Liver (tissue), 9 donors: ENCODE data around the gene RAB3B. TPM values are rescaled to one million over a fixed set of nuclear protein-coding genes. Genes with fewer than 3 reads are reported as not detected.

Source experiments
- DNase-seq: peaks from one replicate; pipeline ENCODE4 v3.0.0-alpha.2; 2017; ENCODE audit warnings: low spot score
- H3K27ac ChIP-seq, 2 donors: one replicate each; pipeline ENCODE4 v1.7.0; 2013; ENCODE audit warnings: inconsistent platforms in 2 of 2, low read length in 2 of 2, control low read depth in 1 of 2, low read depth in 1 of 2, mild to moderate bottlenecking in 1 of 2
- H3K27me3 ChIP-seq, 4 donors: one replicate each; pipeline versions ENCODE4 v1.6.1 to v1.7.0; 2013; ENCODE audit warnings: low read length in 3 of 4, inconsistent platforms in 1 of 4, mild to moderate bottlenecking in 1 of 4, moderate library complexity in 1 of 4; ENCODE audit not compliant: control insufficient read depth in 4 of 4, insufficient read depth in 4 of 4
- H3K36me3 ChIP-seq, 4 donors: one replicate each; pipeline versions ENCODE4 v1.6.1 to v1.7.0; 2013; ENCODE audit warnings: low read length in 3 of 4, mild to moderate bottlenecking in 3 of 4, low read depth in 1 of 4, moderate library complexity in 1 of 4; ENCODE audit not compliant: control insufficient read depth in 4 of 4, insufficient read depth in 3 of 4
- H3K4me1 ChIP-seq, 4 donors: one replicate each; pipeline versions ENCODE4 v1.6.1 to v1.7.0; 2013; ENCODE audit warnings: low read length in 3 of 4, mild to moderate bottlenecking in 3 of 4, moderate library complexity in 1 of 4; ENCODE audit not compliant: control insufficient read depth in 4 of 4, insufficient read depth in 4 of 4
- H3K4me3 ChIP-seq, 3 donors: one replicate each; pipeline versions ENCODE4 v1.6.1 to v1.7.0; 2013; ENCODE audit warnings: low read length in 3 of 3, control low read depth in 1 of 3, low read depth in 1 of 3, mild to moderate bottlenecking in 1 of 3
- H3K9ac ChIP-seq, 2 donors: one replicate each; pipeline ENCODE4 v1.7.0; 2013; ENCODE audit warnings: low read length in 2 of 2, mild to moderate bottlenecking in 2 of 2, moderate library complexity in 2 of 2, control low read depth in 1 of 2, low read depth in 1 of 2
- H3K9me3 ChIP-seq, 4 donors: one replicate each; pipeline versions ENCODE4 v1.6.1 to v1.7.0; 2013; ENCODE audit warnings: low read length in 3 of 4; ENCODE audit not compliant: control insufficient read depth in 4 of 4
- EGR1 ChIP-seq, 2 donors: IDR thresholded peaks; 2 replicates each; pipeline ENCODE4 v1.6.1; 2016 to 2018; ENCODE audit warnings: antibody characterized with exemption in 2 of 2, low read depth in 2 of 2
- FOXA1 ChIP-seq: IDR thresholded peaks from 2 replicates; pipeline ENCODE4 v1.6.1; 2016; ENCODE audit warnings: antibody characterized with exemption
- FOXA2 ChIP-seq: IDR thresholded peaks from 2 replicates; pipeline ENCODE4 v1.6.1; 2016; ENCODE audit warnings: antibody characterized with exemption
- GABPA ChIP-seq, 2 donors: IDR thresholded peaks in 1 of 2; conservative IDR thresholded peaks in 1 of 2; 2 replicates each; pipeline ENCODE4 v1.6.1; 2016; ENCODE audit warnings: antibody characterized with exemption in 2 of 2, mild to moderate bottlenecking in 1 of 2, moderate library complexity in 1 of 2
- HNF4A ChIP-seq, 2 donors: conservative IDR thresholded peaks; 2 replicates each; pipeline ENCODE4 v1.6.1; 2016; ENCODE audit warnings: antibody characterized with exemption in 2 of 2, mild to moderate bottlenecking in 2 of 2
- HNF4G ChIP-seq: IDR thresholded peaks from 2 replicates; pipeline ENCODE4 v1.6.1; 2016; ENCODE audit warnings: antibody characterized with exemption
- NR2F2 ChIP-seq: IDR thresholded peaks from 2 replicates; pipeline ENCODE4 v1.6.1; 2016; ENCODE audit warnings: antibody characterized with exemption
- RAD21 ChIP-seq, 2 donors: IDR thresholded peaks; 2 replicates each; pipeline ENCODE4 v1.6.1; 2016; ENCODE audit warnings: antibody characterized with exemption in 2 of 2, mild to moderate bottlenecking in 2 of 2
- RXRA ChIP-seq, 2 donors: IDR thresholded peaks; 2 replicates each; pipeline ENCODE4 v1.6.1; 2017 to 2018; ENCODE audit warnings: antibody characterized with exemption in 2 of 2, mild to moderate bottlenecking in 1 of 2
- SP1 ChIP-seq: IDR thresholded peaks from 2 replicates; pipeline ENCODE4 v1.6.1; 2018; ENCODE audit warnings: antibody characterized with exemption, mild to moderate bottlenecking
- TAF1 ChIP-seq: conservative IDR thresholded peaks from 2 replicates; pipeline ENCODE4 v1.6.1; 2016; ENCODE audit warnings: antibody characterized with exemption, mild to moderate bottlenecking
- YY1 ChIP-seq: IDR thresholded peaks from 2 replicates; pipeline ENCODE4 v1.6.1; 2016; ENCODE audit warnings: antibody characterized with exemption, mild to moderate bottlenecking
- WGBS: extraction: QIAGEN DNeasy Blood & Tissue Kit; methylation state at CpG from one replicate; pipeline ENCODE4 v1.1.7; 2013; 5-methylcytosine and 5-hydroxymethylcytosine counted together
- polyA plus RNA-seq, 2 donors: library from polyadenylated mRNA; stranded (reverse) in 1 of 2; unstranded in 1 of 2; fragments of 200-250 nt in 1 of 2; fragments of >200 nt in 1 of 2; fragmentation: Nextera tagmentation in 1 of 2; extraction: Ambion mirVana in 1 of 2; gene quantifications; one replicate each; pipeline versions ENCODE4 v1.2.1 to v1.2.3, GENCODE V29; 2013 to 2015
- total RNA-seq, 2 donors: library from RNA; depleted of rRNA; stranded (reverse); fragments of >200 nt; gene quantifications; one replicate each; pipeline ENCODE4 v1.2.3, GENCODE V29; 2014
- TF ChIP-seq, protein P1 (sequence below): IDR thresholded peaks from 2 replicates; pipeline ENCODE4 v1.6.1; 2016; ENCODE audit warnings: antibody characterized with exemption, mild to moderate bottlenecking
- TF ChIP-seq, protein P2 (sequence below): IDR thresholded peaks from 2 replicates; pipeline ENCODE4 v1.6.1; 2016; ENCODE audit warnings: antibody characterized with exemption
- TF ChIP-seq, protein P3 (sequence below): fragments of 150-350 bp; IDR thresholded peaks from 2 replicates; pipeline ENCODE4 v1.5.1; 2017; ENCODE audit warnings: improper control_type of control experiment, low read depth, low read length; ENCODE audit not compliant: missing input control
- TF ChIP-seq, protein P4 (sequence below): IDR thresholded peaks from 2 replicates; pipeline ENCODE4 v1.6.1; 2016; ENCODE audit warnings: antibody characterized with exemption
- donor health status: healthy.
- donor health status: healthy.
- donor health status: healthy.
- donor health status: healthy.
- donor health status: healthy.

Gene RAB3B
- total and polyA plus RNA-seq, 4 donors = 0.17 to 5.4 (median 0.32) TPM

DNA sequence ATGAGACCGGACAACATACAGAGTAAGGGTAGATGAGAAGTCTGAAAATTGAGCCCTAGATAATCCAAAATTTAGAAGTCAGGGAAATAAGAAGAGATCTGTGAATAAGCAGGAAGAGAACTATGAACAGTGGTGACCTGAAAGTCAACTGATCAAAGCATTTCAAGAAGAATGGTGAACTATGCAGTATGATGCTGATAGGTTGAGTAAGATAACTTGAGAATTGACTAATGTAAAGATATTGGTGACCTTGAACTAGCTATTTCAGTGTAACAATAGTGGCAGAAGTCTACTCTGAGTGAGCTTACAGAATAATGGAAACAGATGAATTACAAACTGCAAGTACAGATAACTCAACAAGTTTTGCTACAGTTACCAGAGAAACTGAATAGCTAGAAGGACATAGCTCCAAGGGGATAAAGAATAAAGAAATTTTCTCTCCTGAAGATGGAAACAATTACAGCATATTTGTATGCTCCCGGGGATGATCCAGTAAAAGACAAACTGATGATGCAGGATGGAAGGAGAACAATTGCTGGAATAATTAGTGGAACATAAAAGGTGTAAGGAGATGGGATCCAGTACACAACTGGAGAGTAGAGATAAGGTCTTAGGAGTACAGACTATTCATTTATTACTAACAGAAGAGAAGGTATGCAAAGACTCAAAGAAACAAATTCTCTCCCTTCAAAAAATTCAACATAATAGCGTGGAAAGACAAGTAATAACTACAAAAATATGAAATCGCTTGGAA lies 122.8 kb downstream of the RAB3B start:
- Histone ChIP-seq H3K9ac (no peak overlapping the region), H3K27me3 (no peaks in the 10 kb centered on the region), H3K27ac (no peak overlapping the region), H3K9me3 (no peaks in the 10 kb centered on the region), H3K36me3 (peaks cover 0 to 2% (median 0%) of the 10 kb centered on the region in 4 donors), H3K4me1 (peaks cover 0 to 1% (median 0%) of the 10 kb centered on the region in 4 donors), H3K4me3 (no peak overlapping the region)
- TF ChIP-seq NR2F2 (no peak), HNF4A (conservative IDR thresholded peaks at IDR 0.05) (no peak), FOXA2 (no peak), EGR1 (IDR thresholded peaks at IDR 0.05; ENCODE audit: low read depth in 2 of 2) (no peak), GABPA (IDR thresholded peaks at IDR 0.05 in 1 of 2, conservative IDR thresholded peaks at IDR 0.05 in 1 of 2) (no peak), FOXA1 (no peak), TAF1 (no peak), RXRA (IDR thresholded peaks at IDR 0.05) (no peak)
- TF ChIP-seq, protein P1, sequence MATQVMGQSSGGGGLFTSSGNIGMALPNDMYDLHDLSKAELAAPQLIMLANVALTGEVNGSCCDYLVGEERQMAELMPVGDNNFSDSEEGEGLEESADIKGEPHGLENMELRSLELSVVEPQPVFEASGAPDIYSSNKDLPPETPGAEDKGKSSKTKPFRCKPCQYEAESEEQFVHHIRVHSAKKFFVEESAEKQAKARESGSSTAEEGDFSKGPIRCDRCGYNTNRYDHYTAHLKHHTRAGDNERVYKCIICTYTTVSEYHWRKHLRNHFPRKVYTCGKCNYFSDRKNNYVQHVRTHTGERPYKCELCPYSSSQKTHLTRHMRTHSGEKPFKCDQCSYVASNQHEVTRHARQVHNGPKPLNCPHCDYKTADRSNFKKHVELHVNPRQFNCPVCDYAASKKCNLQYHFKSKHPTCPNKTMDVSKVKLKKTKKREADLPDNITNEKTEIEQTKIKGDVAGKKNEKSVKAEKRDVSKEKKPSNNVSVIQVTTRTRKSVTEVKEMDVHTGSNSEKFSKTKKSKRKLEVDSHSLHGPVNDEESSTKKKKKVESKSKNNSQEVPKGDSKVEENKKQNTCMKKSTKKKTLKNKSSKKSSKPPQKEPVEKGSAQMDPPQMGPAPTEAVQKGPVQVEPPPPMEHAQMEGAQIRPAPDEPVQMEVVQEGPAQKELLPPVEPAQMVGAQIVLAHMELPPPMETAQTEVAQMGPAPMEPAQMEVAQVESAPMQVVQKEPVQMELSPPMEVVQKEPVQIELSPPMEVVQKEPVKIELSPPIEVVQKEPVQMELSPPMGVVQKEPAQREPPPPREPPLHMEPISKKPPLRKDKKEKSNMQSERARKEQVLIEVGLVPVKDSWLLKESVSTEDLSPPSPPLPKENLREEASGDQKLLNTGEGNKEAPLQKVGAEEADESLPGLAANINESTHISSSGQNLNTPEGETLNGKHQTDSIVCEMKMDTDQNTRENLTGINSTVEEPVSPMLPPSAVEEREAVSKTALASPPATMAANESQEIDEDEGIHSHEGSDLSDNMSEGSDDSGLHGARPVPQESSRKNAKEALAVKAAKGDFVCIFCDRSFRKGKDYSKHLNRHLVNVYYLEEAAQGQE = no peak
- TF ChIP-seq, protein P2, sequence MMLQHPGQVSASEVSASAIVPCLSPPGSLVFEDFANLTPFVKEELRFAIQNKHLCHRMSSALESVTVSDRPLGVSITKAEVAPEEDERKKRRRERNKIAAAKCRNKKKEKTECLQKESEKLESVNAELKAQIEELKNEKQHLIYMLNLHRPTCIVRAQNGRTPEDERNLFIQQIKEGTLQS = no peak
- TF ChIP-seq, protein P3, sequence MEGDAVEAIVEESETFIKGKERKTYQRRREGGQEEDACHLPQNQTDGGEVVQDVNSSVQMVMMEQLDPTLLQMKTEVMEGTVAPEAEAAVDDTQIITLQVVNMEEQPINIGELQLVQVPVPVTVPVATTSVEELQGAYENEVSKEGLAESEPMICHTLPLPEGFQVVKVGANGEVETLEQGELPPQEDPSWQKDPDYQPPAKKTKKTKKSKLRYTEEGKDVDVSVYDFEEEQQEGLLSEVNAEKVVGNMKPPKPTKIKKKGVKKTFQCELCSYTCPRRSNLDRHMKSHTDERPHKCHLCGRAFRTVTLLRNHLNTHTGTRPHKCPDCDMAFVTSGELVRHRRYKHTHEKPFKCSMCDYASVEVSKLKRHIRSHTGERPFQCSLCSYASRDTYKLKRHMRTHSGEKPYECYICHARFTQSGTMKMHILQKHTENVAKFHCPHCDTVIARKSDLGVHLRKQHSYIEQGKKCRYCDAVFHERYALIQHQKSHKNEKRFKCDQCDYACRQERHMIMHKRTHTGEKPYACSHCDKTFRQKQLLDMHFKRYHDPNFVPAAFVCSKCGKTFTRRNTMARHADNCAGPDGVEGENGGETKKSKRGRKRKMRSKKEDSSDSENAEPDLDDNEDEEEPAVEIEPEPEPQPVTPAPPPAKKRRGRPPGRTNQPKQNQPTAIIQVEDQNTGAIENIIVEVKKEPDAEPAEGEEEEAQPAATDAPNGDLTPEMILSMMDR = no peak
- 95% methylated on average over 4 of the region's 4 CpGs for WGBS
- no peak for DNase-seq

DNA sequence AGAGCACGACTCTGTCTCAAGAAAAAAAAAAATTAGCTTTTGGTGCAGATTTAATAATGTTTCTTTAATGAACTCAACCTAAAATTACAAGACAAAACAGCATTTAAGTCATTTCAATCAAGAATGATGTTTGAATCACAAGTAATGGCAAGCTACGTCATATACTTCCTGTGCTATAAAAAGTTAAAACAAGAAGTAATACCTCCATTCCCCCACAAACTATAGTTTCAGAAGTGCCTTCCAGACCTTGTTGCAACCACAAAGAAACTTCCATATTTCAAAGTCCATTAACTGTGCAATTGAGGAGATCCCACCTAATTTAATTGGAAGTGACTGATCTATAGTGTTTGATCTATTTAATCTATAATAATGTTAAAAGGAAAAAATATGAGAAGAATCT lies 127.1 kb downstream of the RAB3B start:
- Histone ChIP-seq H3K27me3 (no peaks in the 10 kb centered on the region), H3K36me3 (peaks cover 0 to 3% (median 0%) of the 10 kb centered on the region in 4 donors), H3K9ac (no peak overlapping the region), H3K4me1 (peaks cover 0 to 4% (median 0%) of the 10 kb centered on the region in 4 donors), H3K4me3 (no peak overlapping the region), H3K27ac (no peak overlapping the region), H3K9me3 (no peaks in the 10 kb centered on the region)
- DNase-seq = no peak
- WGBS = 85% methylated on average over 2 of the region's 2 CpGs
- no peak for TF ChIP-seq HNF4A (conservative IDR thresholded peaks at IDR 0.05)
- no peak for TF ChIP-seq HNF4G
- TF ChIP-seq YY1 = no peak
- TF ChIP-seq, protein P1 = no peak
- TF ChIP-seq RXRA (IDR thresholded peaks at IDR 0.05) = no peak
- TF ChIP-seq FOXA2 = no peak
- TF ChIP-seq GABPA (IDR thresholded peaks at IDR 0.05 in 1 of 2, conservative IDR thresholded peaks at IDR 0.05 in 1 of 2) = no peak
- no peak for TF ChIP-seq SP1
- TF ChIP-seq RAD21 (IDR thresholded peaks at IDR 0.05) = no peak
- TF ChIP-seq, protein P4, sequence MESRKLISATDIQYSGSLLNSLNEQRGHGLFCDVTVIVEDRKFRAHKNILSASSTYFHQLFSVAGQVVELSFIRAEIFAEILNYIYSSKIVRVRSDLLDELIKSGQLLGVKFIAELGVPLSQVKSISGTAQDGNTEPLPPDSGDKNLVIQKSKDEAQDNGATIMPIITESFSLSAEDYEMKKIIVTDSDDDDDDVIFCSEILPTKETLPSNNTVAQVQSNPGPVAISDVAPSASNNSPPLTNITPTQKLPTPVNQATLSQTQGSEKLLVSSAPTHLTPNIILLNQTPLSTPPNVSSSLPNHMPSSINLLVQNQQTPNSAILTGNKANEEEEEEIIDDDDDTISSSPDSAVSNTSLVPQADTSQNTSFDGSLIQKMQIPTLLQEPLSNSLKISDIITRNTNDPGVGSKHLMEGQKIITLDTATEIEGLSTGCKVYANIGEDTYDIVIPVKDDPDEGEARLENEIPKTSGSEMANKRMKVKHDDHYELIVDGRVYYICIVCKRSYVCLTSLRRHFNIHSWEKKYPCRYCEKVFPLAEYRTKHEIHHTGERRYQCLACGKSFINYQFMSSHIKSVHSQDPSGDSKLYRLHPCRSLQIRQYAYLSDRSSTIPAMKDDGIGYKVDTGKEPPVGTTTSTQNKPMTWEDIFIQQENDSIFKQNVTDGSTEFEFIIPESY = no peak
- no peak for TF ChIP-seq TAF1
- TF ChIP-seq NR2F2 = no peak
- TF ChIP-seq, protein P3 = no peak
